IMR-90 (cell line): ENCODE data around the gene ZNF318. TPM values are rescaled to one million over a fixed set of nuclear protein-coding genes. Genes with fewer than 3 reads are reported as not detected.

Source experiments
- ATAC-seq: fragments of 200-7000 bp; cut with Tn5 transposase; 2 replicates; pipeline ENCODE4 v1.9.1; 2020; ENCODE audit warnings: low read depth, mild to moderate bottlenecking, moderate library complexity
- BruUV-seq: library from RNA; stranded (reverse); fragments of 400-500 nt; replicated peaks from 2 replicates; lab custom pipeline; 2021; lab: Mats Ljungman, UMichigan
- CTCF ChIA-PET: fragments of 300-600 bp; formaldehyde crosslinking; extraction: SDS; loops from one replicate; lab custom pipeline; 2021; ENCODE audit warnings: antibody characterized with exemption; lab: Yijun Ruan, JAX
- POLR2A ChIA-PET: fragments of 300-600 bp; sonication (Branson Sonifier 250); formaldehyde crosslinking; loops from one replicate; lab custom pipeline; 2022; ENCODE audit warnings: antibody characterized with exemption; ENCODE audit not compliant: unreplicated experiment; lab: Charles Lee
- DNase-seq: peaks from one replicate; pipeline ENCODE4 v3.0.0; 2013
- H2AFZ ChIP-seq: replicated peaks from 2 replicates; pipeline ENCODE3; 2013; ENCODE audit warnings: low read length, mild to moderate bottlenecking; ENCODE audit not compliant: poor library complexity
- H2AK5ac ChIP-seq: 2 replicates; pipeline ENCODE4 v1.6.1; 2013; ENCODE audit warnings: low read depth, low read length, inconsistent platforms
- H2AK9ac ChIP-seq: replicated peaks from 2 replicates; pipeline ENCODE3; 2013; ENCODE audit warnings: mild to moderate bottlenecking, low read depth, low read length, moderate library complexity; ENCODE audit not compliant: poor library complexity
- H2BK120ac ChIP-seq: 2 replicates; pipeline ENCODE4 v1.6.1; 2013; ENCODE audit warnings: low read depth, low read length, inconsistent platforms
- H2BK15ac ChIP-seq: 3 replicates; pipeline ENCODE4 v1.6.1; 2013; ENCODE audit warnings: low read depth, low read length, inconsistent platforms
- H2BK20ac ChIP-seq: 2 replicates; pipeline ENCODE4 v1.6.1; 2013; ENCODE audit warnings: low read depth, mild to moderate bottlenecking, inconsistent platforms, low read length, moderate library complexity
- H2BK5ac ChIP-seq: 2 replicates; pipeline ENCODE4 v1.6.1; 2013; ENCODE audit warnings: mild to moderate bottlenecking, low read depth, low read length, inconsistent platforms; ENCODE audit not compliant: poor library complexity, severe bottlenecking
- H3K14ac ChIP-seq: replicated peaks from 2 replicates; pipeline ENCODE4 v1.6.1; 2013; ENCODE audit warnings: low read depth, low read length, inconsistent platforms
- H3K18ac ChIP-seq: 2 replicates; pipeline ENCODE4 v1.6.1; 2013; ENCODE audit warnings: low read depth, low read length, control low read depth
- H3K23ac ChIP-seq: 2 replicates; pipeline ENCODE4 v1.6.1; 2013; ENCODE audit warnings: low read depth, low read length, inconsistent platforms
- H3K27ac ChIP-seq: 2 replicates; pipeline ENCODE4 v1.5.1; 2013; ENCODE audit warnings: mild to moderate bottlenecking, control low read depth, low read length; ENCODE audit not compliant: insufficient read depth
- H3K27me3 ChIP-seq: 2 replicates; pipeline ENCODE4 v1.6.1; 2013; ENCODE audit warnings: low read length; ENCODE audit not compliant: control insufficient read depth, insufficient read depth
- H3K36me3 ChIP-seq: 2 replicates; pipeline ENCODE4 v1.6.1; 2013; ENCODE audit warnings: low read length, mixed read lengths; ENCODE audit not compliant: control insufficient read depth, insufficient read depth
- H3K4ac ChIP-seq: 2 replicates; pipeline ENCODE4 v1.6.1; 2013; ENCODE audit warnings: low read depth, low read length, inconsistent platforms
- H3K4me1 ChIP-seq: 2 replicates; pipeline ENCODE4 v1.6.1; 2013; ENCODE audit warnings: low read length, mixed read lengths; ENCODE audit not compliant: control insufficient read depth, insufficient read depth
- H3K4me2 ChIP-seq: 2 replicates; pipeline ENCODE4 v1.6.1; 2013; ENCODE audit warnings: low read depth, mild to moderate bottlenecking, control low read depth, low read length, moderate library complexity
- H3K4me3 ChIP-seq: 2 replicates; pipeline ENCODE4 v1.5.1; 2013; ENCODE audit warnings: low read depth, mild to moderate bottlenecking, control low read depth, low read length, moderate library complexity; ENCODE audit not compliant: insufficient read depth
- H3K56ac ChIP-seq: 2 replicates; pipeline ENCODE4 v1.6.1; 2013; ENCODE audit warnings: low read length, inconsistent platforms; ENCODE audit not compliant: insufficient read depth; ENCODE audit errors: extremely low read depth
- H3K79me1 ChIP-seq, 2 experiments: 2 replicates each; pipeline ENCODE4 v1.6.1; 2013; ENCODE audit warnings: low read length in 2 of 2, inconsistent platforms in 1 of 2, low read depth in 1 of 2
- H3K9ac ChIP-seq: 2 replicates; pipeline ENCODE4 v1.6.1; 2013; ENCODE audit warnings: low read depth, low read length, control low read depth
- H3K9me1 ChIP-seq: 2 replicates; pipeline ENCODE4 v1.6.1; 2013; ENCODE audit warnings: low read length, inconsistent platforms; ENCODE audit not compliant: insufficient read depth
- H3K9me3 ChIP-seq: 2 replicates; pipeline ENCODE4 v1.6.1; 2013; ENCODE audit warnings: low read length; ENCODE audit not compliant: control insufficient read depth, insufficient read depth
- H4K20me1 ChIP-seq: 2 replicates; pipeline ENCODE4 v1.6.1; 2013; ENCODE audit warnings: low read length, inconsistent platforms; ENCODE audit not compliant: insufficient read depth
- H4K5ac ChIP-seq: 2 replicates; pipeline ENCODE4 v1.6.1; 2013; ENCODE audit warnings: mild to moderate bottlenecking, low read depth, low read length, control low read depth
- H4K8ac ChIP-seq, 2 experiments: 2 replicates each; pipeline ENCODE4 v1.6.1; 2013; ENCODE audit warnings: low read depth in 2 of 2, low read length in 2 of 2, control low read depth in 1 of 2, inconsistent platforms in 1 of 2
- H4K91ac ChIP-seq: 2 replicates; pipeline ENCODE4 v1.6.1; 2013; ENCODE audit warnings: low read depth, low read length, inconsistent platforms; ENCODE audit not compliant: insufficient read depth
- BHLHE40 ChIP-seq: fragments of 150-350 bp; IDR thresholded peaks from 2 replicates; pipeline ENCODE4 v1.6.1; 2016; ENCODE audit warnings: mild to moderate bottlenecking, low read depth, low read length
- CEBPB ChIP-seq: IDR thresholded peaks from 2 replicates; pipeline ENCODE4 v1.6.1; 2012; ENCODE audit warnings: low read depth, low read length, improper control_type of control experiment
- CHD1 ChIP-seq: IDR thresholded peaks from 2 replicates; pipeline ENCODE4 v1.6.1; 2012; ENCODE audit warnings: low read depth, low read length, improper control_type of control experiment
- FOS ChIP-seq: fragments of 150-350 bp; IDR thresholded peaks from 2 replicates; pipeline ENCODE4 v1.6.1; 2016; ENCODE audit warnings: low read depth, low read length
- MAFK ChIP-seq: IDR thresholded peaks from 2 replicates; pipeline ENCODE4 v1.6.1; 2012; ENCODE audit warnings: low read depth, low read length, improper control_type of control experiment
- MAZ ChIP-seq: IDR thresholded peaks from 2 replicates; pipeline ENCODE4 v1.6.1; 2012; ENCODE audit warnings: low read depth, mild to moderate bottlenecking, low read length, improper control_type of control experiment, moderate library complexity, borderline replicate concordance
- MXI1 ChIP-seq: IDR thresholded peaks from 2 replicates; pipeline ENCODE4 v1.6.1; 2012; ENCODE audit warnings: low read depth, mild to moderate bottlenecking, low read length, moderate library complexity, borderline replicate concordance
- NFE2L2 ChIP-seq: fragments of 150-350 bp; IDR thresholded peaks from 2 replicates; pipeline ENCODE4 v1.6.1; 2016; ENCODE audit warnings: low read depth, mild to moderate bottlenecking, low read length
- POLR2A ChIP-seq: IDR thresholded peaks from 2 replicates; pipeline ENCODE4 v1.6.1; 2012; ENCODE audit warnings: mild to moderate bottlenecking, low read depth, low read length
- RAD21 ChIP-seq: IDR thresholded peaks from 2 replicates; pipeline ENCODE4 v1.6.1; 2012; ENCODE audit warnings: low read length, improper control_type of control experiment
- RCOR1 ChIP-seq: IDR thresholded peaks from 2 replicates; pipeline ENCODE4 v1.6.1; 2012; ENCODE audit warnings: mild to moderate bottlenecking, low read length, improper control_type of control experiment; ENCODE audit not compliant: insufficient replicate concordance
- RFX5 ChIP-seq: IDR thresholded peaks from 2 replicates; pipeline ENCODE4 v1.8.0; 2012; ENCODE audit warnings: low read depth, mild to moderate bottlenecking, low read length, moderate library complexity
- SMC3 ChIP-seq: fragments of 150-350 bp; IDR thresholded peaks from 2 replicates; pipeline ENCODE4 v1.6.1; 2016; ENCODE audit warnings: low read depth, mild to moderate bottlenecking, antibody characterized with exemption, low read length, moderate library complexity
- WGBS, 2 experiments: methylation state at CpG; one replicate each; pipeline versions ENCODE4 v1.1.5 to v1.1.7; 2013; ENCODE audit warnings: missing lambda C conversion rate in 2 of 2; ENCODE audit not compliant: insufficient read length in 1 of 2; ENCODE audit errors: extremely low coverage in 2 of 2; 5-methylcytosine and 5-hydroxymethylcytosine counted together
- dilution Hi-C: fragments of 300-500 bp; cut with HindIII; formaldehyde crosslinking; loops from one replicate; pipeline ENCODE4 v1.14.3; 2018; ENCODE audit warnings: low sequenced_read_pairs; ENCODE audit not compliant: unreplicated experiment
- in situ Hi-C: fragments of 300-500 bp; cut with MboI; formaldehyde crosslinking; loops from 3 replicates; pipeline ENCODE4 v1.14.3; 2019; ENCODE audit warnings: low sequenced_read_pairs, inconsistent platforms, mixed read lengths
- intact Hi-C: fragments of 100-400 bp; cut with micrococcal nuclease; formaldehyde crosslinking; loops from 2 replicates; pipeline ENCODE4 v1.10.0; 2022
- polyA plus RNA-seq, 3 experiments: library from polyadenylated mRNA; depleted of rRNA; stranded (reverse); fragments of >200 nt; gene quantifications; 2 replicates each; pipeline ENCODE4 v1.2.3, GENCODE V29; 2012; ENCODE audit warnings: low replicate concordance in 1 of 3
- total RNA-seq: library from RNA; depleted of rRNA; stranded (reverse); fragments of >200 nt; gene quantifications from 2 replicates; pipeline ENCODE4 v1.2.3, GENCODE V29; 2012
- TF ChIP-seq, protein P1 (sequence below): conservative IDR thresholded peaks from 2 replicates; pipeline ENCODE4 v1.5.1; 2012; ENCODE audit warnings: mild to moderate bottlenecking, low read depth, low read length, improper control_type of control experiment
- TF ChIP-seq, protein P2 (sequence below): fragments of 150-350 bp; IDR thresholded peaks from 2 replicates; pipeline ENCODE4 v1.6.1; 2016; ENCODE audit warnings: low read depth, mild to moderate bottlenecking, low read length, moderate library complexity, borderline replicate concordance
- TF ChIP-seq, protein P3 (sequence below): fragments of 150-350 bp; IDR thresholded peaks from 2 replicates; pipeline ENCODE4 v1.6.1; 2017; ENCODE audit warnings: mild to moderate bottlenecking, antibody characterized with exemption, low read length, low read depth

Gene ZNF318
- total and polyA plus RNA-seq, 2 of the 4 experiments (the other 2 are of a cell fraction), result 5.7 to 6.6 TPM

GRCh38 chr6:43325876-43326275, 43.6 kb downstream of the ZNF318 start:
- intact Hi-C loops (no loop called here), in situ Hi-C loops (no loop called here), dilution Hi-C loops (no loop called here)
- H2BK15ac ChIP-seq, result no peak overlapping the region
- H2AK9ac ChIP-seq, result no peak overlapping the region
- no TSS peak for BruUV-seq
- DNase-seq, result no peak
- no peaks in the 10 kb centered on the region for H3K27me3 ChIP-seq
- no peaks in the 10 kb centered on the region for H3K79me1 ChIP-seq
- no peak overlapping the region for H4K5ac ChIP-seq
- WGBS, 2 experiments, result no CpG with 5 or more reads among the region's 1 CpG
- no peak overlapping the region for H3K4ac ChIP-seq
- H3K9me3 ChIP-seq, result no peaks in the 10 kb centered on the region
- ATAC-seq, result no peak
- H2AFZ ChIP-seq, result no peak overlapping the region
- no peak overlapping the region for H3K56ac ChIP-seq
- H3K36me3 ChIP-seq, result no peaks in the 10 kb centered on the region
- no peak overlapping the region for H3K4me2 ChIP-seq
- H3K27ac ChIP-seq, result no peak overlapping the region
- no peak overlapping the region for H2BK120ac ChIP-seq
- H3K4me1 ChIP-seq, result no peaks in the 10 kb centered on the region
- no peak overlapping the region for H3K9ac ChIP-seq
- ChIA-PET POLR2A (no interaction called here), CTCF (no interaction called here)
- no peak overlapping the region for H2BK5ac ChIP-seq
- no peak overlapping the region for H2BK20ac ChIP-seq
- no peak overlapping the region for H4K8ac ChIP-seq
- H3K9me1 ChIP-seq, result no peaks in the 10 kb centered on the region
- H2AK5ac ChIP-seq, result no peak overlapping the region
- no peak overlapping the region for H3K23ac ChIP-seq
- H3K14ac ChIP-seq, result no peak overlapping the region
- H4K20me1 ChIP-seq, result no peaks in the 10 kb centered on the region
- TF ChIP-seq, protein P1, sequence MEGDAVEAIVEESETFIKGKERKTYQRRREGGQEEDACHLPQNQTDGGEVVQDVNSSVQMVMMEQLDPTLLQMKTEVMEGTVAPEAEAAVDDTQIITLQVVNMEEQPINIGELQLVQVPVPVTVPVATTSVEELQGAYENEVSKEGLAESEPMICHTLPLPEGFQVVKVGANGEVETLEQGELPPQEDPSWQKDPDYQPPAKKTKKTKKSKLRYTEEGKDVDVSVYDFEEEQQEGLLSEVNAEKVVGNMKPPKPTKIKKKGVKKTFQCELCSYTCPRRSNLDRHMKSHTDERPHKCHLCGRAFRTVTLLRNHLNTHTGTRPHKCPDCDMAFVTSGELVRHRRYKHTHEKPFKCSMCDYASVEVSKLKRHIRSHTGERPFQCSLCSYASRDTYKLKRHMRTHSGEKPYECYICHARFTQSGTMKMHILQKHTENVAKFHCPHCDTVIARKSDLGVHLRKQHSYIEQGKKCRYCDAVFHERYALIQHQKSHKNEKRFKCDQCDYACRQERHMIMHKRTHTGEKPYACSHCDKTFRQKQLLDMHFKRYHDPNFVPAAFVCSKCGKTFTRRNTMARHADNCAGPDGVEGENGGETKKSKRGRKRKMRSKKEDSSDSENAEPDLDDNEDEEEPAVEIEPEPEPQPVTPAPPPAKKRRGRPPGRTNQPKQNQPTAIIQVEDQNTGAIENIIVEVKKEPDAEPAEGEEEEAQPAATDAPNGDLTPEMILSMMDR, result no peak
- no peak for TF ChIP-seq MAZ
- TF ChIP-seq, protein P2, sequence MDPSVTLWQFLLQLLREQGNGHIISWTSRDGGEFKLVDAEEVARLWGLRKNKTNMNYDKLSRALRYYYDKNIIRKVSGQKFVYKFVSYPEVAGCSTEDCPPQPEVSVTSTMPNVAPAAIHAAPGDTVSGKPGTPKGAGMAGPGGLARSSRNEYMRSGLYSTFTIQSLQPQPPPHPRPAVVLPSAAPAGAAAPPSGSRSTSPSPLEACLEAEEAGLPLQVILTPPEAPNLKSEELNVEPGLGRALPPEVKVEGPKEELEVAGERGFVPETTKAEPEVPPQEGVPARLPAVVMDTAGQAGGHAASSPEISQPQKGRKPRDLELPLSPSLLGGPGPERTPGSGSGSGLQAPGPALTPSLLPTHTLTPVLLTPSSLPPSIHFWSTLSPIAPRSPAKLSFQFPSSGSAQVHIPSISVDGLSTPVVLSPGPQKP, result no peak
- TF ChIP-seq MAFK, result no peak
- TF ChIP-seq NFE2L2, result no peak
- TF ChIP-seq RFX5, result no peak
- TF ChIP-seq, protein P3, sequence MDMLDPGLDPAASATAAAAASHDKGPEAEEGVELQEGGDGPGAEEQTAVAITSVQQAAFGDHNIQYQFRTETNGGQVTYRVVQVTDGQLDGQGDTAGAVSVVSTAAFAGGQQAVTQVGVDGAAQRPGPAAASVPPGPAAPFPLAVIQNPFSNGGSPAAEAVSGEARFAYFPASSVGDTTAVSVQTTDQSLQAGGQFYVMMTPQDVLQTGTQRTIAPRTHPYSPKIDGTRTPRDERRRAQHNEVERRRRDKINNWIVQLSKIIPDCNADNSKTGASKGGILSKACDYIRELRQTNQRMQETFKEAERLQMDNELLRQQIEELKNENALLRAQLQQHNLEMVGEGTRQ, result no peak
- TF ChIP-seq SMC3, result no peak
- TF ChIP-seq CEBPB, result no peak
- no peak for TF ChIP-seq RCOR1
- TF ChIP-seq CHD1, result no peak
- TF ChIP-seq POLR2A, result no peak
- TF ChIP-seq MXI1, result no peak
- TF ChIP-seq FOS, result no peak
- no peak for TF ChIP-seq RAD21
- no peak for TF ChIP-seq BHLHE40
- H3K4me3 ChIP-seq, result no peak overlapping the region
- H4K91ac ChIP-seq, result no peak overlapping the region
- H3K18ac ChIP-seq, result no peak overlapping the region
